GM19468 (cell line): ENCODE results near the gene GAST.

ENCODE experiments used
- ATAC-seq: cut with Tn5 transposase; IDR thresholded peaks from one replicate; pipeline ENCODE4 v1.9.1; 2021; ENCODE audit warnings: mild to moderate bottlenecking, moderate library complexity, moderate number of reproducible peaks; ENCODE audit not compliant: unreplicated experiment; ENCODE audit errors: extremely low read depth

The GAST gene

DNA sequence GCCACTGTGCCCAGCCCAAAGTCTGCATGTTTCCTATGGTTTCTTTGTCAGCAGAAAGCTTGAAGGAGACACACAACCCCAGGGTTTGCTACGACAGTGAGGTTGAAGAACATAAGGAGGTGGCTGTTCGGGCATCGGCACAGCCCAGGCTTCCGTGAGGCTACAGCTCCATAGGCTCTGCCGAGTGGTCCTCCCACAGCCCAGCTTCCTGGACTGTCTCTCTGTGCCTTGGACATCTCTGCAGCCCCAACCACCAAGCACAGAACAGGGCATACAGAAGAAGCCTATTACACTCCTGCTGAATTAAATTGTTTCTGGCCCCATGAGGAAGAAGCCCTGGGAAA, 25.5 kb downstream of the GAST start:
- no peak for ATAC-seq

DNA sequence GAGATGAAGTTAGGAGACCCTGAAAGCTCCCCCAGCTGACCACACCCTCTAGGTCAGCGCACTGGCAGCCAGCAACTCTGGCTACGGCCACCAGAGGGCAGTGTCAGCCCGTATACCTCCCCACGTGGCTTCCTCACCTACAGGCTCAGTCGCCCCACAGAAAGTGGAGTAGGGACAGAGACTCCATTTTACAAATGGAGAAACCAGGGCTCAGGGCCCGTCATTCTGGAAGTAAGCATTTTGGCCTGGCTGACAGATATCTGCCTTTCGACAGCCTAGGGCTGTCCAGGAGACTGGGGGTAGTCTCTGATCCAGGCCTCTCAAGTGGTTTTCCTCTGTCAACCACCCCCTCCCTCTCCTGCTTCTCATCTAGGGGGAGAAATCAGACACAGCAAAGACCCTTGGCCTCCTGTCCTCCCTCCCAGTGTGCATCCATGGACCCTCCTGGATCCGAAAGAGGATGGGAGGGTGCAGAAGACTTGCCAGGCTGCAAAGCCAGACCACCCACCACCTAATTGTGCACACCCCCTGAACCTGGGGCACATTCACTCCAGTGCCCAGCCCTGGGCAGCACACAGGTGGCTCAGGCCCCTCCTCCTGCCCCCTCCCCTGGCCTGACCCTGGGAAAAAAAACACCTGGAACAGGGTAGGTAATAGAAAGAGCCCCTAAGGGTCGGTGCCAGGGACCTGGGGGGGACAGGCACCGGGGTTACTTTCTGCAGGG, 26.1 kb downstream of the GAST start:
- ATAC-seq, result no peak

DNA sequence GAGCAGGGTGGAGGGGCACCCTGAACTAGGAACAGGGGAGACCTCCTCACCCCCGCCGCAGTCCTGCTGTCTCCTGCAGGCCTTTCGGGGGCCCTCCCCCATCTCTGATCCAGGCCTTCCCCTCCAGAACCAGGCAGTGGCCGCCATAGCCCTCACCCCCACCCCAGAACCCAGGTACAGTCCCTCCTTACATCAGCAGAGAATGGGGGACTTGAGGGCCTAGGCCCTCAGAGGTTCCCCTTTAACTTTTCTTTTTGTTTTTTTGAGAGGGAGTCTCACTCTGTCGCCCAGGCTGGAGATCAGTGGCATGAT, 26.6 kb downstream of the GAST start:
- ATAC-seq, result no peak

DNA sequence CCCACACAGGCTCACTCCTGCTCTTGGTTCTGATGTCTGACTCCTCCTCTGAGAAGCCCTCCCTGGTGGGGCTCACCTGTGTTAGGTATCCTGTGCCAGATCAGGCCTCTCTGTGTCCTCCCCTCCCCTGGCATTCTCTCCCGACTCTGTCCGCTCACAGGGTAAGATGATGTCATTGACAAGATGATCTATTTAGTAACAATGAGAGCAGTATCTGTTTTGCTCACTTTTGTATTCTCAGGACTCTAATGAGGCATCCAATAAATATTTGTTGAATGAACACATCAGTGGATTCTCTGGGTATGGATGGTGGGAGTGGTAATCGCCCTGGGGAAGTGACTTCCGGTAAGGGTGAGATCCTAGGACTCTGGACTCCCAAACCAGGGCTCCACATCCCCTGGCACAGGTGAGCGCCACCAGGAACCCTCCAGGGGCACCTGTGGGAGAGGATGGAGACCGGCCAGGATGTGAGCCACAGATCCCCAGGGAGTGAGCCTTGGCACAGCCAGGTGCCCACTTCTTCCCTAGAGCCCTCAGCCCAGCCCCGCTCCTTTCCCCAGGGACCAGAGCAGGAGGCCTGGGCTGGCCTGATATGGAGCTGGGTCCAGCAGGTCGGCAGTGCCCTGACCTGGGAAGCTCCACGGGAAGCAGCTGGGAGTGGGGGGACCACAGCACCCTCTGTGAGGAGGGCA, 27.7 kb downstream of the GAST start:
- ATAC-seq, result no peak

DNA sequence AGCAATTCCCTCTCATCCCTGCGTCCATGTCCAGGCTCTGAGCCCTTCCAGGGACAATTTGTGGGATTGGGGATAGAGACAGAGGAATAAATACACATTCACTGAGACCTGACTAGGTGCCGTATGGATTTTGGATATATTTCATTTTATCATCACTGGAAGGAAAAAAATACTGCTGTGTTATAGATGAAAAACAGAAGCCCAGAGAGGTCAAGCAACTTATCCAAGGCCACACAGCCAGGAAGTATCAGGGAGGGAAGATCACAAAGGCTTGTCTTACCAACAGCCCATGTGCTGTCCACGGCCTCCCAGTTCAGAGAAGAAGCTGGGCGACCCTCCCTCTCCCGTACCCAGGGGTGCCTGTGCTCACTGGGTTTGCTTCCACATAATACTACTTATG, 28.4 kb downstream of the GAST start:
- ATAC-seq, result no peak

DNA sequence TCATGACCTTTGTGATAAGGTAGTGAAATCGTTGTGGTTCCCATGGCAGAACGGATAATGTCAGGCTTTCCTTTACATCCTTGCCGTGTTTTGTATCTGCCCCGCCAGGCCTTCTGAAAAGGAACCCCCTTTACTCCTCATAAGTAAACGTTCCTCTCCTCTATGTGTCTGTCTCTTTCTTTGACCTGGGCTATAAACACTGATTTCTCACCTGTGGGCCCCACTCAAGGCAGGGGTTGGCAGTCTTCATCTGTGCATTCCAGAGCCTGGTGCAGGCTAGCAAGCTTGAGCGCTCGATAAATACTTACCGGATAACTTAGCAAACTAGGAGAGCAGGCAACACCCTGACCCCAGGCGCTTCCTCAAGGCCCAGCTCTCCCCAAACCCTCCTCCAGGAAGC, 29.6 kb downstream of the GAST start:
- no peak for ATAC-seq

DNA sequence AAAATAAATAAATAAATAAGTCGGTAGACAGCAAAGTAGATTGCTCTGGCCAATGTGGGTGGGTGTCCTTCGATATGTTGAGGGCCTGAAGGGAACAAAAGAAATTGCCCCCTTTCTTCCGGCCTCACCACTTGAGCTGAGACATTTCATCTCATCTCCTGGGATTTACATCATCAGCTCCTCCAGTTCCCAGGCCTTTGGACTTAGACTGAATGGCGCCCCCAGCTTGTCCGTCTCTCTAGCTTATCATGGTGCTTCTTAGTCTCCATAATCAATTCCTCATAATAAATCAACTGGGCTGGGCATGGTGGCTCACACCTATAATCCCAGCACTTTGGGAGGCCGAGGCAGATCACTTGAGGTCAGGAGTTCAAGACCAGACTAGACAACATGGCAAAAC, 36.1 kb downstream of the GAST start:
- no peak for ATAC-seq

DNA sequence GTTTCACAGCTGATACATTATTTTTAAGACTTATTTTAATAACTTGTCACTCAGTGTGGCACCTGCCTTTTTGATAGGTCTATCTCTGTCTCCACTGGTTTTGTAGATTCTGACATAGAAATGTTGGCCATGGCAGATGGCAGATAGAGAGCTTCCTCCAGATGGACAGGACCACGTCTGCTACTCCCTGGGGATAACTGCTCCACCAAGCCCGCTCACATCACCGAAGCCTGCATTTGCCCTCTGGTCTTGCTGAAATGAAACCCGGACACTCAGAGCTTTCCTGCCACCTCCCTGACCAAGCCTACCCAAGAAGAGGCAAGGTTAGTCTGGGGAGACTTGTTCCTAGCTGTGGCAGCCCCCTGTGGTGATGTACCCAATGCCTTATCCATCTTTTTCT, 38.7 kb downstream of the GAST start:
- no peak for ATAC-seq

DNA sequence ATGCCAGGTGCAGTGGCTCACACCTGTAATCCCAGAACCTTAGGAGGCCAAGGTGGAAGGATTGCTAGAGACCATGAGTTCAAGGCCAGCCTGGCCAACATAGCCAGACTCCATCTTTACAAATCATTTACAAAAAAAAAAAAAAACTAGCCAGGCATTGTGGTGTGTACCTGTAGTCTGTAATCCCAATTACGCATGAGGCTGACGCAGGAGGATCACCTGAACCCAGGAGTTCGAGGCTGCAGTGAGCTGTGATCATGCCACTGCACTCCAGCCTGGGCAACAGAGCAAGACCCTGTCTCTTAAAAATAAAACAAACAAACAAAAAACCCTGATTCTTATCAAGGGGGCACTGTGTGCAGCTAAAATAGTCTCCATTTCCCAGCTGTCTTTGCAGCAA, 39.2 kb downstream of the GAST start:
- no peak for ATAC-seq

DNA sequence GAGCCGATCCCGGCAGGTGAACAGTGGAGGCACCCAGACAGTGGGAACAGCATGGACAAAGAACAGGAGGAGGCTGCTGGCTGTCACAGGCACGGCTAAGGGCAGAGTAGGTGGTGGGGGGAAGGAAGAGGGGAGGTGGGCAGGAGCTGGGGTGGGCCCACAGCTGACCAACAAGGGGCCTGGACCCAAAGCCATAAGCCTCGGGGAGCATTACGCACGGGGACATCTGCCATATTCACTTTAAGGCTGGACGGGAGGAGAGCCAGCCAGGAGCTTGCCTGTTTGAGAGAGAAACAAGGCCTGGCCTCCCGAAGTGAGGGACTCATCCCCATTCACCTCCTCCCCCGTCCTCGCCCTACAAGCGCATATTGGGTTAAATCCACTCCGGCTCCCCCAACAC, 41.9 kb downstream of the GAST start:
- no peak for ATAC-seq

DNA sequence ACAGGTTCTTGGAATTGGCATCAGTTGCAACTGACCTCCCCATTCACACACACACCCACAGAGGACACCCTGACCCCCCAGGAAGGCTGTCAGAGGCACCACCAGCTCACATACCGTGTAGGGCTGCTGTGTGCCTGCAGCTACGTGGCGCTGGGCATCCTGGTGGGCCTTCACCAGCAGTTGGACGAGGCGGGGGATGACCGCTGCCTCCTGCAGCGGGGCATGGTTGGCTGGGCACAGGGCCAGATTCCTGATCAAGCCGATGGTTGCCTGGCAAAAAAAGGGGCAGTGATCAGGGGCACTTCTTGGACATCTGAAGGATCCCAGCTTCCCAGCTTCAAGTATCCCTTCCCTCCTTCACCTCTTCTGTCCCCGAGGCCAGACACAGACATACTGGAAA, 46.5 kb downstream of the GAST start:
- no peak for ATAC-seq

DNA sequence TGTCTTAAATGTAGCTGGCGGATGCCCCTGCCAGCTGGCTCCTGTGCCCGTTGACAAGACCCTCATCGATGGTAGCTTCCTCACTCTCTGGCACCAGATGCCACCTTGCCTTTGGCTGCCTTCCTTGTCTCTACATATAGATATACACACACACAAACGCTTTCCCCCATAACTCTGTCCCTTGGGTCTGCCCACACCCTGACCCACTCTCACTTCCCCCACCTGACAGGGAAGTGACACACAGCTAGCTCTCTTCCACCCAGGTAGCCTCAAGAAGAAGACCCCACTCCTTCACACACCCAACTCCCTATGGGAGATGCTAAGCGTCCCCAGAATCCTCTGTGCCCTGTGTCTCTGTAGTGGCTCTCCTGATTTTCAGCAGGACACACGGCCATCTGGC, 48.7 kb downstream of the GAST start:
- ATAC-seq, result no peak

DNA sequence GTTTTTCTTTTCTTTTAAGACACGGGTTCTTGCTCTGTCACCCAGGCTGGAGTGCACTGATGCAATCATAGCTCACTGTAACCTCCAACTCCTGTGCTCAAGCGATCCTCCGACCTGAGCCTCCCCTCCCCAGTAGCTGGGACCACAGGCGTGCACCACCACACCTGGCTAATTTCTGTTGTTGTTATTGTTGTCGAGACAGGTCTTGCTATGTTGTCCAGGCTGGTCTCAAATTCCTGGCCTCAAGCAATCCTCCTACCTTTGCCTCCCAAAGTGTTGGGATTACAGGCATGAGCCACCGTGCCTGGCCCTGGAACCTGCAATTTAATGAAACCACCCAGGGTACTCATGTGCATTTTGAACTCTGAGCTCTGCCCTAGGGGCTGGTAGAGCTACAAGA, 50.3 kb downstream of the GAST start:
- no peak for ATAC-seq

DNA sequence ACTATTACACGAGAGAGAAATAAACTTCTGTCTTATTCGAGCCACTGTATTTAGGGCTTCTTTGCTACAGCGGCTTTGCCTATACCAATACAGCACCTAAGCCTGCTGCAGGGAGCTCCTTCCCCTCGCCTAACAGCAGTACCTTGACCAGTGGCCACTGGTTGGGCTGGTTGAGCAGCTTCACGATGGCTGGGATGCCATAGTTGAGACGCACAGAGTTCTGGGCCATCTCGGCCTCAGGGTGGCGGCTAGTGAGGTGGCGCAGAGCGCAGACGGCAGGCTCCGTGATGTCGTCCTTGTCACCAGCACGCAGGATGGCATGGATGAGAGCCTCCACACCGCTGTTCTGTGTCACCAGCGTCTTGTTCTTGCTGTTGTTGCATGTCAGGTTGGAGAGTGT, 50.7 kb downstream of the GAST start:
- no peak for ATAC-seq

DNA sequence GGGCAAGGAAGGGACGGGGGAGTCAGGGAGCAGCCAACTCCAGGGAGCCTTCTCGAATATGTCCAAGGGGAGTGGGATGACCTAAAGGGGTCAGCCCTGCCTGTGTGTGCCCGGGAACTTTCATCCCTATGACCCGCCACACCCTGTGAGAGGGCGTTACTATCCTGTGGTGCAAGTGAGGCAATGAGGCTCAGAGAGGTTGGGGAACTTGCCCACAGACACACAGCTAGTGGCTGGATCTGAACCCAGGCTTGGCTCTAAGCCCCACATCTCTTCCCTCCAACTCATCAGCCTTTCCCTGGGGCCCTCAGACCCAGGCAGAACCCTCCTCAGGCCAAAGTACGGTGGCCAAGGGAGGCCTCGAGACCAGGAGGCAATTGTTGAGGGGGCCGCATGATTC, 51.2 kb downstream of the GAST start:
- no peak for ATAC-seq
